ENCODE results near the gene SH2B3. TPM values are rescaled to one million over a fixed set of nuclear protein-coding genes. Genes with fewer than 3 reads are reported as not detected.

Gene SH2B3
- total RNA-seq, 1 donor from 2014 or later: 42.8 TPM

DNA sequence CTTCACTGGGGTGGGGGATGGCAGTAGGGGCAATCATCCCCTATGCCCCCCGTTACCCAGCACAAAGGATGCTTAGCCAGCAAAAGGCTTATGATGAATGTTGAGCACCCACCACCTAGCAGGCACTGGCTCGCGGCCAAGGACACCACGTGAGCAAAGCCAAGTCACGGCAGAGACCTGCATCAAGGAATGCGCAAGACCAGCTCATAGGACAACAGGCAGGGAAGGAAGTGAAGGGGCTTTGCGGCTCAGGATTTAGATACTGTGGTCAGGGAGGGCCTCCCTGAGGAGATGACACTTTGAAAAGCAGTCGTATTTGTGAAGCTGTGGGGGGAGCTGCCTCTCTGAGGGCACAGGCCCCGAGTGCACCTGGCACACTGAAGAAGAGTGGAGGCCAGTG lies 32.8 kb downstream of the SH2B3 start:
- ATAC-seq (ENCODE audit: poor library complexity): no peak

DNA sequence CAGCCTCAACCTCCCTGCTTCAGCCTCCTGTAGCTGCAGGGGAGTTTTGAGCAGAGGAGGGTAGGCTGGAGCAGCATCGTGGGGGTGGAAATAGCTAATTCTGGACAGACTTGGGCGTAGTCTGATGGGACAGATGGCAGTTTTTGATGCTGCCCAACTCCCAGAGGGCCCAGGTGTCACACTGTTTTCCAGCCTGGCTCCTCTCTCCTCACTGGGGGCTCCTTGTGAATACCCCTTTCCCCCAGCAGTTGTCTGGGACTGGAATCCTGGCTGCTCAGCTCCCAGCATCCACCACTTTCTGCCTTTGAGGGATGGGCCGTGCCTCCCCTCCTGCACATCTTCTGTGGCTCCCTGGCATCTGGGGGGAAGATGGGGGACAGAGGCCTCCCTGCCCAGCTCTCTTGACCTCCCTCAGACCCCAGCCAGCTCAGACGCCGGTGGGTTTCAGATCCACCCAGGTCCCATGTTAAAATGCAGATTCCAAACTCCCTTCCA lies 34.0 kb downstream of the SH2B3 start:
- no peak for ATAC-seq (ENCODE audit: poor library complexity)
- peak; percentile 21 for DNase-seq
- intact Hi-C loops (cut with DNase I): no loop called here

More for the DNA sequence above, 32.8 kb downstream of the SH2B3 start:
- peak; percentile 65 for DNase-seq
- intact Hi-C loops (cut with DNase I): no loop called here

DNA sequence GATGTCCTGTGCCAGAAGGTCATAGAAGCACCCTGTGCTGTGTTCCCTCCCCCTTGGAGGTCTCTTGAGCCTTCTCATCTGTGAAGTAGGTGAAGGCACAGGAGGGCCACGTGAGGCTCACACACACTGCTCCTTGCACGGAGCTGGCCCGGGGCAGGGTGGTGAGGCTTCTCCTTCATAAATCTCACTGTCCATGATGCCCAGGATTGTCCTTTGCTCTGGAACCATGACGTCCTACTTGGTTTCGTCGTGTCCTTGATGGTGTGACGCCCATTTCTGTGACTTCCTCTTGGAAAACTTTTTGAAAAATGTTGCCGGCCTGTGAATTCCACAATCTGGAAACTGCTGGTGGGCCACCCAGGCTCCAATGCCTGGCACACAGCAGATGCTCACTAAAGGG lies 34.4 kb downstream of the SH2B3 start:
- intact Hi-C loops (cut with DNase I): no loop called here
- DNase-seq (peak; percentile 42), ATAC-seq (ENCODE audit: poor library complexity) (no peak)

DNA sequence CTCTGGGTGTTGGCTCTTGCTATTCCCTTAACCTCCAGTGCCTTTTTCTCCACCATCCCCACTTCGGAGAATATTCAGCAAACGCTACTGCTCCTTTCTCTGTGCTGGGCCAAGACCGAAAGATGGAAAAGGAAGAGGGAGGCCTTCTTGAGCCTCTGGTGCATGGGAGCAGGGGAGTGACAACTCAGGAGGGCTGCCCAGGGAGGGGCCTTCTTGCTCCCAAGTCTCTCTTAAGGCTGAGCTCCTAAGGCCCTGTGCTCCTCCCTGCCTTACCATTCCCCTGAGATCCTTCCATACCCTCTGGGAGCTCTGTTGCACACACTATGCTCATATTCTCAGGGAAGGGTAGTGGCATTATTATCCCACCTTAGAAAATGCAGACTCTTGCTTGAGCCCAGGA lies 34.9 kb downstream of the SH2B3 start:
- intact Hi-C loops (cut with DNase I): no loop called here
- DNase-seq: peak; percentile 21
- no peak for ATAC-seq (ENCODE audit: poor library complexity)

DNA sequence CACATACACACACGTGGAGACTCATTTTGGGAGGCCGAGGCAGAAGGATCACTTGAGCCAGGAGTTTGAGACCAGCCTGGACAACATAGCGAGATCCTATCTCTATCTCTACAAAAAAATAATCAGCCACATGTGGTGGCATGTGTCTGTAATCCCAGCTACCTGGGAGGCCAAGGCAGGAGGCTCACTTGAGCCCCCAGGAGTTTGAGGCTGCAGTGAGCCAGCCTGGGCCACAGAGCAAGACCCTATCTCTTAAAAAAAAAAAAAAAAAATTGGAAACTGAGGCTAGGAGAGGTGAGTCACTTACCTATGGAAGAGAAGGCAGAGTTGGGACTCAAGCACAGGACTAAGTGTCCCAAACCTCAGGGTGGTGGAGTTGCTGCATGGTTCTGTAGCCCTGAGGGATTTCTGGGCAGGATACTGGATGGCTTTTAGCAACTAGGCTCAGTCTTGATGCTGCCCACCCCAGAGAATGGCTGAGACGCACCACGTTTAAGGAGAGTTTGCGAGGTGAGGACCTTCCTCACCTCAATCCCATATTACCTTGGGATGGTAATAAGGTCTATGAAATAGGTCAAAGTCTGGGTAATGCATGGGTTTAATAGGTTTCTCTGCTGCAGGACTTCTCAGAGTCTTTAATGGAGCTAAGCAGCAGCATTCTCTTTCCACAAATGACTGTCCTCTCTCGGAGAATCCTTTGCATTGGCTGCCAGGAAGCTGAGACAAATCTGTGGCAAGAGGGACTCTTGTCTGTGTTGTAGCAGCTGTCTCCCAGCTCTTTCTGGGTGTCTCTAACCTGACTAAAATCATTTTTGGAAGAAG lies 35.6 kb downstream of the SH2B3 start:
- ATAC-seq (ENCODE audit: poor library complexity): no peak
- intact Hi-C loops (cut with DNase I): no loop called here
- DNase-seq: peak; percentile 6

DNA sequence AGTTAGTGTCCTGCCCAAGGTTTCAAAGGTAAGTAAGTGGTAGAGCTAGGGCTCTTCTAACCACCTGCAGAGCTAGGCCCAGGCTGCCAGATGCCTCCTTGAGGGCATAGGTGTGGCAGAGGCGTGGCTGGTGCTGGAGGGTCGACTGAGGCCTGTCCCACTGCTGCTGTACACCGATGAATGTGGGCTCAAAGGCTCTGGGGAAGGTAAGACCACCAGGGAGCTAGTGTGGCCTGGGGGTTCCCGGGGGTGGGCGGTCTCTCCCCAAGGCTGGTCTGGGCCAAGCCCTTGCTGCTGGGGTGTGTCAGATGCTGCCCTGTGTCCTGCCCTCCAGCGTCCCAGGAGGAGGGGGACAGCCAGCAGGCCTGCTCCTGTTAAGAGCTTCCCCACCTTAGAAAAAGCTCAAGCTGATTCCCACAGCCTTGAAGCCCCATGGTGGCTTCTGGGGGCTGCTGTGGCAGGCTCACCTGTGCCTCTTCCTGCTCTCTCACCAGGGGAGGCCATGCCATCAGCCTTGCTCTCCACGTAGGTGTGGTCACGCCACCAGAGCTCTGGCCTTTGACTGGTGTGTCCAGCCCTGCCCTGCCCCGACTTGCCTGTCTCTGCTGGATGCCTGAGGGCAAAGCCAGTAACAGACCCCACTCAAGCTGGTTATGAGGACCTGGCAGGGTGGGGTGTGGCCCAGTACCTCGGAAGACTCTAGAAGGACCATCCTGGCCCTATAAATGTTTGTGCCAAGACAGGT lies 36.8 kb downstream of the SH2B3 start:
- no peak for ATAC-seq (ENCODE audit: poor library complexity)
- intact Hi-C loops (cut with DNase I): no loop called here
- DNase-seq: peak; percentile 38

DNA sequence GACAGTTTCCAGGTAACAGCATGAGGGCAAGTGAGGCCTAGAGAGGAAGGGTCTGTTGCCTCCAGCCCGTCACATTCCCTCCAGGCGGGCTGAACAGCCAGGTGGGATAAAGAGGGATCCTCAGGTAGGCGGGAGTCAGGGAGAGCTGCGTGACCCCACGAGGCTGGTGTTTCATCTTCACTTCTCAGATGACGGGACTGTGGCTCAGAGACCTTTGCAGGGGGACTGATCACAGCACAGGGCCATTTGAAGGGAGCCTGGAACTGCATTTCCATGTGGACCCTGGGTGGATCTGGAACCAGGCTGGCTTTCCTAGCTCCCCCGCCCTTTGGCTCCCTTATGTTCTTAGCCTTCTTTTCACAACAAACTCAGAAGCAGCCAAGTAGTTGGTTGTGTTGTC lies 37.4 kb downstream of the SH2B3 start:
- DNase-seq (peak; percentile 13), ATAC-seq (ENCODE audit: poor library complexity) (no peak)
- intact Hi-C loops (cut with DNase I): no loop called here

DNA sequence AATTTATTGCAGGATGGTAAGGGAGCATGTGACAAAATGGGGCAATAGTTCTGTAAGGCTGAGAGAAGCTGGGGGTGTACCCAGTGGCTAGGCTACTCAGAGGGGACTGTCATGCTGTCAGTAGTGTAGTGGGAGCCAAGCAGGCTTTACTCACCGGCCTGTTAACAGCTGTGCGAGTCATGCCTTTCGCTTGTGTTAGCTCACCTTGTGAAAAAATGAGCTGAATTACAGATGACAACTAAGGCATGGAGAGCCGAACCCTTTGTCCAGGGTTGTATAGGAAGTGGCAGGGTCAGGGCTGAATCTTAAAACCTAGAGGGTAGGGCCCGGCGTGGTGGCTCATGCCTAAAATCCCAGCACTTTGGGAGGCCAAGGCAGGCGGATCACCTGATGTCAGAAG lies 37.9 kb downstream of the SH2B3 start:
- intact Hi-C loops (cut with DNase I): no loop called here
- DNase-seq (peak; percentile 28), ATAC-seq (ENCODE audit: poor library complexity) (no peak)

DNA sequence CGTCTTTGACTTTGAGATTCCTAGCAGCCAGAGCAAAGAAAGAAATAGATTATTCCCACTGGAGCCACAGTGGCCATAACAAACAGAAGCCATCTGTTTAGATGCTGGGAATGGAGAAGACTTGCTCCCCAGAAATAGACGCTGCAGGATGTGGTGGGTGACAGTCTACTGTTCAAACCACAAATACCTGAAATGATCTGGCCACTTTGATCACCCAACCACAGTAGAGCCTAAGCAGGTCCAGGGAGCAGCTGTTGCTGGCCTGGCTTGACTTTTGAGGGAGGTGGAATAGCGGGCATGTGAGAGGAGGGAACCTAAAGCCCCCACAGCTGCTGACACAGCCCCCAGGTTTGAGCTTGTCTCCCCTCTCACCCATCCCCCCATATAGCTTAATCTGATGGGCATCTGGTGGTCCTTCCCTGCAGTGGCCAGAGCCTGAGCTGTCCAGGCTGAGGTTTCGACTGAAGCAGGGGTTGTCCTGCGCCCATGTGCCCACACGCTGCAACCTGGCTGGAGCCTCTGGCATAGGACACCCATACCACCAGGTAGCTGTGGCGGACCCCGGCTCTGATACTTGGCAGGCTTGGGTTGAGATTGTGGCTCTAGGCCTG lies 38.7 kb downstream of the SH2B3 start:
- DNase-seq: no peak
- intact Hi-C loops (cut with DNase I): no loop called here
- no peak for ATAC-seq (ENCODE audit: poor library complexity)

DNA sequence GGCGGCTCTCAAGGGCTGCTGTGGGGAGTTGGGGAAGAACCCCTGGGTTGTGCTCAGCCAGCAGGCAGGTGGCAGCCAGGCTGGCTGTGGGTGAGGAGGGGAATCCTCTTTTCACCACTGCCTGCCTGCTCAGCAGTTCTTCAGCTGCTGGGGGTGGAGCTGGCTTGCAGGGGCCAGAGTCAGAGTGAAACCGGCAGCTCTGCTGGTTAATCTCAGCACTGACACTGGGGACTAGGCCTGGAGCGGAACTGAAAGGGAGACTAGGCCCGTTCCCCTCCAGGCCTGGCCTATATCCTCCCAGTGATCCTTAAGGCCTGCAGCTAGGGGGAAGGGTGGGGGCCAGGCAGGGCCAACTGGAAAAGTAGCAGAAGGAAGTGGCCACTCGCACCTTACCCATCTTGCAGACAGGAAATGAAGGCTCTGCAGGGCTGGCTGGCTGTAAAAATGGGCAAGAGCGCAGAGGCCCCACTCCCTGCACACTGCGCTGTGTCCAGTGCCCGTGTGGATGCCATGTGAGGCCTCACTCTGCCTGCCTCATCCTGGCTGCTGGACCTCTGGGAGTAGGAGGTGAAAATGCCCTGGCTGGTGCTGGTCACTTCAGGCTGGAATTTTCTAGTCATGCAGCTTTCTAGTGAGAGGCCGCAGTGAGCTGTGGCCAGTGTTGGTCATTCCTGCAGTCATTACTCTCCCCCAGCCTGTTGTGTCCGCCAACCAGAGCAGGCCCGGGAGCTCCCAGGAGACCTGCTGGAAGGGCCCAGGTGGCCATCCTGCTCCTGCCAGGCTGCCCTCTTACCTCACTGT lies 39.4 kb downstream of the SH2B3 start:
- peak; percentile 65 for ATAC-seq (ENCODE audit: poor library complexity)
- intact Hi-C loops (cut with DNase I): no loop called here

DNA sequence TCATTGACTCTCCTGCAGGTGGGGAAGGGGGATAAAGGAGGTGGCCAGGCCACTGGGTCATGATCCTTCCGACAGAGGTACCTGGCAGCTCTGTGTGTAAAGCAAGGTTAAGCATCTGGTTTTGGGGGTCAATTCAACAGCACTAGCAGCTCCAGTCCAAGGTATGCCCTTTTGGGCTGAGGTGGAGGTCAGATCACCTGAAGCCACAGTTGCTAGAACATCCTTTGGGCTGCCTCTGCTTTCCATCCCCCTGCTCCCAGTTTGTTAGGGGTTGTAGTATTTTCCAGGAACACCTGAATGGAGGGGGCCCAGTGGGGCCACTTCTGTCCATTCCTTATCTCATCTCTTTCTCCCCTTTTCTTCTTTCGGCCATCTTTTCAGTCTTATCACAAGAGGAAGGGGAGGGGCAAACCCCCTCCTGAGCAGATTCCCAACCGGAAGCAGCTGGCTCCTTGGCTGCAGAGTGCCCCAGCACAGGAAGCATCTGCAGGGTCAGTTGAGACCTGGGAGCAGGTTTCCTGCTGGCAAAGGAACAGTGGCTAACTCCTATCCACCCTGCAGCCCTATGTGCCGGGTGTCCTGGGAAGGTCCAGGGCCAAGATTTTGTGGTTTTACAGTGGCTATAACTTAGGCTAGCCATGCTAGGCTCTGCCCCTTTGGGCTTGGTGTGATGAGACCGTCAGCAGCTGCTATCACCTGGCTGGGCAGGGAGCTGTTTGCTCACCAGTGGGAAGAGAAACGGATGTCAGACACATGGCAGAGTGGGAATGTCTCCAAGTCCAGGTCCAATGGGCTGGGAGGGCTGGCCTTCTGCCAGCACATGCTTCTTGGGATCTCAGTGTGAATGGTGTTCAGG lies 40.2 kb downstream of the SH2B3 start:
- ATAC-seq (ENCODE audit: poor library complexity) (peak; percentile 3), DNase-seq (peak; percentile 66)
- intact Hi-C loops (cut with DNase I): no loop called here

More for the DNA sequence above, 39.4 kb downstream of the SH2B3 start:
- DNase-seq: peak; percentile 83

DNA sequence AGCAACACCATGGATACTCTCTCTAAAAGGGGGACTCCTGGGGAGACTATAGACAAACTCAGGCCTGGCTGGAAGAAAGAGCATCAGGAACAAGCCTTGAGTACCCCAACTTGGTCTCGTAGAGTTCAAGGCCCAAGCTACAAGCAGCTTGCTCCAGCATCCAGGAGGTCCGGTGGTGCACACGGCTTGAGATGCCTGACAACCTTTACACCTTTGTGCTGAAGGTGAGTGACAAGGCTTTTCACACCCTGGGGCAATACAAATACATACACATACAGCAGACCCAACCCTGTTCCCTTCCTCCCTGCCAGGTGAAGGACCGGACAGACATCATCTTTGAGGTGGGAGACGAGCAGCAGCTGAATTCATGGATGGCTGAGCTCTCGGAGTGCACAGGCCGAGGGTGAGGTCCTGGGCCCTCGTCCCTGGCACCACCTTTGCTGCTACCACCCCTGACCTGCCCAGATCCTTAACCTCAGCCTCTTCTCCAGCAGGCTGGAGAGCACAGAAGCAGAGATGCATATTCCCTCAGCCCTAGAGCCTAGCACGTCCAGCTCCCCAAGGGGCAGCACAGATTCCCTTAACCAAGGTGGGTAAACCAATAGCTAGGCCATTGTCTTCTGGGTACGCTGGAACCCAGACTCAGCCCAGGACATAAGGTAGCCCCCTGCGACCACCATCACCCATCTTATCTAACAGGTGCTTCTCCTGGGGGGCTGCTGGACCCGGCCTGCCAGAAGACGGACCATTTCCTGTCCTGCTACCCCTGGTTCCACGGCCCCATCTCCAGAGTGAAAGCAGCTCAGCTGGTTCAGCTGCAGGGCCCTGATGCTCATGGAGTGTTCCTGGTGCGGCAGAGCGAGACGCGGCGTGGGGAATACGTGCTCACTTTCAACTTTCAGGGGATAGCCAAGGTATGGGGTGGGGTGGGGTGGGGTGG lies 41.2 kb downstream of the SH2B3 start:
- no peak for ATAC-seq (ENCODE audit: poor library complexity)

DNA sequence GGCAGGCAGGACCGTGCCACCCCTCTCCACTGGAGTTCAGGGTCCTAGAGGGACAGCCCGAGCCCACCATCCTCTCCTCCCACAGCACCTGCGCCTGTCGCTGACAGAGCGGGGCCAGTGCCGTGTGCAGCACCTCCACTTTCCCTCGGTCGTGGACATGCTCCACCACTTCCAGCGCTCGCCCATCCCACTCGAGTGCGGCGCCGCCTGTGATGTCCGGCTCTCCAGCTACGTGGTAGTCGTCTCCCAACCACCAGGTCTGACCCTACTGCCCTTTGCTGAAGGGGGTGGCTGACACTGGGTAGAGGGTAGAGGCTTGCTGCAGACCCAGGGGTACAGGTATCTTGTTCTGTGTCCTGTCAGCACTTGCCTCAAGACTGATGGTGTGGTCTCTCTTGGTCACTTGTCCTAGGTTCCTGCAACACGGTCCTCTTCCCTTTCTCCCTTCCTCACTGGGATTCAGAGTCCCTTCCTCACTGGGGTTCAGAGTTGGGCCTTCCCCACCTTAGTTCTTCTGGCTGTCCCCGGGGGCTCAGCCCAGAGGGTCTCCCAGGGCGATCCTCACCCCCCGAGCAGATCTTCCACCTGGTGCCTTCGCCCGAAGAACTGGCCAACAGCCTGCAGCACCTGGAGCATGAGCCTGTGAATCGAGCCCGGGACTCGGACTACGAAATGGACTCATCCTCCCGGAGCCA lies 42.0 kb downstream of the SH2B3 start:
- DNase-seq (peak; percentile 40), ATAC-seq (ENCODE audit: poor library complexity) (no peak)
- intact Hi-C loops (cut with DNase I): no loop called here

More for the DNA sequence above, 41.2 kb downstream of the SH2B3 start:
- DNase-seq: peak; percentile 25
- intact Hi-C loops (cut with DNase I): no loop called here

DNA sequence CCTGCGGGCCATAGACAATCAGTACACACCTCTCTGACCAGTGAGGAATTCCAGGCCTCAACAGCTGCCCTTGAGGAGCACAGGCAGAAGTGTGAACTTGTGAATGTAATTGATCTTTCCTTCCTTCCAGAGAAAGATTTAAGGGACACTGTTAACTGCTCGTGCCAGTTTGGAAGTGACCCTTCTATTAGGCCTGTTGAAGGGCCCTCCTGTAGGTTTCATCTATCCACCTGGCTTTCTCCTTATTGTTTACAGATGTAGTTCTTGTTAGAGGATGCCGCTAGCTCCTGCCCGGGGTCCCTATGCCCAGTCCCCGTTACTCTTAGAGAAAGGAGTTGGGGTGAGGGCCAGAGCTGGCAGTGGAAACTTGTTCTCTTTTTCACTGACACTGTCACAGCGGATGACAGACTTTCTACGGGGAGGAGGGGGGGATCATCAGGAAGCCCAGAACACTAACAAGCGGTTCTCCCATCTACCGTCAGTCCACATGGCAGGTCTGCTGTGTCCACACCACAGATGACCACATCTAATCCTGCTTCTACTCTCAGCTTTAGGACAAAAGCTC lies 42.6 kb downstream of the SH2B3 start:
- DNase-seq (peak; percentile 29), ATAC-seq (ENCODE audit: poor library complexity) (no peak)
- intact Hi-C loops (cut with DNase I): no loop called here

DNA sequence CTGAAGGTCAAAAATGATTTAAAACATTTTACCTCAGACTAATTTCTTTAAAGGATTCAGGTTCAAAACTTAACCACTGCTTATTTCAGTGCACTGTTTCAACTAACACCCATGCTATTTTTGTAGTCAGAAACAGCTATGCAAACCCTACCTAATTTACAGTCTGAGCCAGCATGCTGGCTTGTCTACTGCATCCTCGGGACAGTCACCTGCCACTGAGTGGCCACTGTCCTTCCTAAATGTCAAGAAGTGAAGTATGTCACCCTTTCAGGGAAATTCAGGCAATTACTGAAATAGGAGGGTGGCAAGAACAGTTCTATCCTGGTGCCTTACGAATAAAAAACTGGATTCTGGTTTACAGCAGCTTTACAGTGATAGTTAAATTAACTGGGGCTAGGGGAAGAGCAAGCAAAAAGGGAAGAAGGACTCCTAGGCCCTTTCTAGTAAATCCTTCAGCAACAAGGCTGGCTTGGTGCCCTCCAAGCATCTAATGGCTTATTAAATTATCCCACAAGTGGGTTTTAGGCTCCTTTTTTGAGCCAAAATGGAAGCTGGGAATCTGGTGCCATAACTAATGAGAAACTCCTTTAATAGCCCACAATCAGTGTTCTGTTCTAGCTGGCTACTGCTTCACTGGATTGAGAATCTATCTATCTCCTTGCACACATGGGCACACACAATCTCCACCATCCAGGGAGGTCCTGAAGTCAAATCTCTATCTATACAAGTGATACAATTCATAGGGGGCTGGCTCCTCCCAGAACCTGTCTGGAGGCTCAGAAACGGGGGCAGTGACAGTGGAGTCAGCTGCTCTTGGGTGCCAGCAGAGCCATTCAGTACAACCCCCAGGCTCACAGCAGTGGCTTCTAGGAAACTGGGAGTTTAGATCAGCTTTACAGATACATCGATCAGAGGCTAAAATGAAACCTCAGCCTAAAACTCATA lies 43.4 kb downstream of the SH2B3 start:
- intact Hi-C loops (cut with DNase I): no loop called here
- DNase-seq (peak; percentile 12), ATAC-seq (ENCODE audit: poor library complexity) (peak; percentile 26)
